ENCODE measurements around the gene EEF1AKMT3. TPM values are rescaled to one million over a fixed set of nuclear protein-coding genes. Genes with fewer than 3 reads are reported as not detected.
A peak's percentile ranks its signal among the peaks of the same experiment; 100 is the strongest.

Gene EEF1AKMT3
- total and polyA plus RNA-seq, 9 of the 15 experiments (the other 6 are each of a cell fraction or from before 2014, with no cell fraction given): 4.1 to 17.2 (median 7.9) TPM

GRCh38 chr12:57744777-57745484 lies 27.5 kb upstream of the EEF1AKMT3 start, which contains the start of gene TSPAN31 (continued):
- peak; percentile 64; the same call in 1 of the 2 replicates for TF ChIP-seq VEZF1 (CRISPR knock-in tag; IDR thresholded peaks at IDR 0.05)
- peak; percentile 66; the same call in 1 of the 2 replicates for TF ChIP-seq RFX5 (IDR thresholded peaks at IDR 0.05; ENCODE audit: low read depth, low read length)
- no peak for TF ChIP-seq MTA1 (IDR thresholded peaks at IDR 0.05; ENCODE audit: borderline replicate concordance)
- no peak for TF ChIP-seq ZNF699 (CRISPR knock-in tag; IDR thresholded peaks at IDR 0.05; ENCODE audit: insufficient replicate concordance)
- no peak for TF ChIP-seq POLR3A (IDR thresholded peaks at IDR 0.05; ENCODE audit: borderline replicate concordance, extremely low read depth, insufficient read depth, insufficient read length)
- no peak for TF ChIP-seq TAF15 (IDR thresholded peaks at IDR 0.05; ENCODE audit: low read depth, low read length)
- no peak for TF ChIP-seq KDM2B (CRISPR knock-in tag; IDR thresholded peaks at IDR 0.05)
- peak; percentile 80 for TF ChIP-seq SIRT6 (IDR thresholded peaks at IDR 0.05; ENCODE audit: low read depth, low read length)
- TF ChIP-seq LEF1 (IDR thresholded peaks at IDR 0.05): no peak
- TF ChIP-seq MCM5 (IDR thresholded peaks at IDR 0.05; ENCODE audit: low read depth): no peak
- no peak for TF ChIP-seq TEAD2 (tag; IDR thresholded peaks at IDR 0.05)
- TF ChIP-seq ZNF175 (CRISPR knock-in tag; IDR thresholded peaks at IDR 0.05; ENCODE audit: low read depth): 0 out of 2 replicates have a peak, but pooled peaks have one; percentile 45
- peak; percentile 16; the same call in 1 of the 2 replicates for TF ChIP-seq MYNN (IDR thresholded peaks at IDR 0.05)
- TF ChIP-seq MYNN (CRISPR knock-in tag; IDR thresholded peaks at IDR 0.05): no peak
- TF ChIP-seq SOX6 (IDR thresholded peaks at IDR 0.05): no peak
- no peak for TF ChIP-seq KLF6 (CRISPR knock-in tag; IDR thresholded peaks at IDR 0.05; ENCODE audit: borderline replicate concordance)
- no peak for TF ChIP-seq SRSF9 (IDR thresholded peaks at IDR 0.05; ENCODE audit: borderline replicate concordance, low read depth, low read length)
- TF ChIP-seq MYC (IDR thresholded peaks at IDR 0.05; ENCODE audit: low read depth, low read length): no peak; the same call in 1 of the 2 replicates
- TF ChIP-seq MYC (CRISPR knock-in tag; IDR thresholded peaks at IDR 0.05; ENCODE audit: borderline replicate concordance, low read depth): peak; percentile 60; the same call in 1 of the 2 replicates
- no peak for TF ChIP-seq BRCA1 (IDR thresholded peaks at IDR 0.05)
- TF ChIP-seq BRCA1 (CRISPR knock-in tag; IDR thresholded peaks at IDR 0.05): no peak
- peak; percentile 58; the same call in 1 of the 2 replicates for TF ChIP-seq FOSL1 (tag; conservative IDR thresholded peaks at IDR 0.05)
- peak; percentile 73; the same call in 1 of the 2 replicates for TF ChIP-seq CREB1 (IDR thresholded peaks at IDR 0.05)
- peak; percentile 82 for TF ChIP-seq CREB1 (CRISPR knock-in tag; IDR thresholded peaks at IDR 0.05)
- peak; percentile 85 for TF ChIP-seq POLR2A (conservative IDR thresholded peaks at IDR 0.05)
- TF ChIP-seq OTX1 (CRISPR knock-in tag; IDR thresholded peaks at IDR 0.05): peak; percentile 62; the same call in 1 of the 2 replicates
- TF ChIP-seq CHD1 (IDR thresholded peaks at IDR 0.05; ENCODE audit: low read length): peak; percentile 68
- TF ChIP-seq EGR1 (conservative IDR thresholded peaks at IDR 0.05): peak; percentile 77
- TF ChIP-seq CBX3 (IDR thresholded peaks at IDR 0.05; ENCODE audit: borderline replicate concordance in 1 of 2, low read length in 2 of 2): no peak
- TF ChIP-seq FOS (IDR thresholded peaks at IDR 0.05; ENCODE audit: extremely low read depth, insufficient read length): peak; percentile 84
- no peak for TF ChIP-seq GATAD2A (IDR thresholded peaks at IDR 0.05)
- TF ChIP-seq CHD4 (IDR thresholded peaks at IDR 0.05; ENCODE audit: insufficient read depth, insufficient replicate concordance, low read depth, low read length, poor library complexity, severe bottlenecking): no peak
- peak; percentile 76 for TF ChIP-seq ETV1 (tag; conservative IDR thresholded peaks at IDR 0.05; ENCODE audit: low read depth)

All from K562 (cell line).